8988T (cell line): ENCODE results near the gene MUC5AC.
"Not testable (repeated sequence)": the region's sequence is repeated elsewhere in the genome, so short reads cannot be mapped to it uniquely, and the experiment has no call there.

Experiments
- DNase-seq: peaks from one replicate; pipeline ENCODE4 v3.0.0; 2011

The MUC5AC gene

DNA sequence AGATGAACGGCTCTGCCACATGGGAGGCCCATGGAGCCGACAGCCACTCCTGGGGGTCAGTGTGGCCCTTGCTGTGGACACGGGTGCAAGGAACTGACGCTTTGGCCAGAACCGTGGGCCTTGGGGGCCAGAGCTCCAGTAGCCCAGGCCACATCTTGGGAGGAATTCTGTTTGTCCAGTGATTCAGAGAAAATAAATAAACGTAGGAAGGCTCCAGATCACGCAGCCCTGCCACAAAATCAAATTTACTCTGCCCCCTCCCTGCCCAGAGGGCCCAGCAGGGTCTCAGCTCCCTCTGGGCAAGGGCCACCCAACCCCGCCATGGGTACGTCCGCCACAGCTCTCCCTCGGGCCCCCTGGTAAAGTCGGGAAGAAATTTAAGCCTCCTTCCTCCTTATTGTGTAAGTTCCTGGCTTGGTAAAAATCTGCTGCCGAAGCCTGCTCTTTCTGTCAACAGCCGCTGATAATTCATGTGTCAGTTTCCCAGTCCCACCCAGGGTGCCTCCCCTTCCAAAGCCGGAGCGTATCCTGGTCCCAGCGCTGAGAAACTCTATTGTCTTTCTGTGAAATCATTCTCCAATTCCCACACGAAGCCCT is 6.9 kb upstream of the MUC5AC start:
- no peak for DNase-seq

DNA sequence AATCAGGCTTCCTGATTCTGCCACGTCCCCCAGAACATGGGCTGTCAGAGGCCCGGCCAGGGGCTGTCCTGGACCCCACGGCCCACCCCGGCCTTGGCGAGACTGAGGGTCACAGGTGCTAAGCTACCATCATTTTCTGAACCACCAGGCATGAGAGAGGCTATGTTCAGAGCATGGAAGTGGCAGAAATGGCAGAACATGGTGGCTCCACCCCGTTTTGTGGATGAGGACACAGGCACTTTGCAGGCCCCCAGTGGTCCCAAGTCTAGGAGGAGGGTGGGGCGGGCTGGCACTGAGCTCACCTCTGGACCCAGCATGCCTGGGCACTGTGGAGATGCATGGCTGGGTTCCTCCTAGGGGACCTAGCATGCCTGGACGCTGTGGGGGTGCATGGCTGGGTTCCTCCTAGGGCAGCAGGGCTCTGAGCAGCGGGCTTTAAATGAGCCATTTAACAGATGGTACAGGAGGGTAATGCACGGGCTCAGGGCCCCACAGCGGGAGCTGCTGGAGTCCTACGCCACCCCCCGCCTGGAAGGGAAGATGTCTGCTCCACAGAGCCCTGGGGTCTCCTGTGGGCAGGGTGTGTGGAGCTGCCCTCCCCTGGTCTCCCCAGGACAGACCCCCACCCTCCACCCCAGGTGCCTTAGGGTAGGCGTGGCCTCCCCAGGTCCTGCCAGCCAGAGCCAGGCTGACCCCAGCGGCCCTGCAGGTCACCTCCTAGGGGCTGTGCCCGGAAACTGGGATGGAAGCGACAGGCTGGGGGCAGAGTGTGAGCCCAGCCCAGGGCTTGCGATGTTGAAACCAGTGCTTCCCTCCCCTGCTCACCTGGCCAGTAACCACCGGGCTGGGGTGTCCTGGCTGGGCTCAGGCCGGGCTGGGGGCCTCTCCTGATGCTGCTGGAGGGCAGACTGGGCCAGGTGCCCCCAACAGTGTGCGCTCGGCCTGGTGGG is 6.1 kb upstream of the MUC5AC start:
- no peak for DNase-seq

DNA sequence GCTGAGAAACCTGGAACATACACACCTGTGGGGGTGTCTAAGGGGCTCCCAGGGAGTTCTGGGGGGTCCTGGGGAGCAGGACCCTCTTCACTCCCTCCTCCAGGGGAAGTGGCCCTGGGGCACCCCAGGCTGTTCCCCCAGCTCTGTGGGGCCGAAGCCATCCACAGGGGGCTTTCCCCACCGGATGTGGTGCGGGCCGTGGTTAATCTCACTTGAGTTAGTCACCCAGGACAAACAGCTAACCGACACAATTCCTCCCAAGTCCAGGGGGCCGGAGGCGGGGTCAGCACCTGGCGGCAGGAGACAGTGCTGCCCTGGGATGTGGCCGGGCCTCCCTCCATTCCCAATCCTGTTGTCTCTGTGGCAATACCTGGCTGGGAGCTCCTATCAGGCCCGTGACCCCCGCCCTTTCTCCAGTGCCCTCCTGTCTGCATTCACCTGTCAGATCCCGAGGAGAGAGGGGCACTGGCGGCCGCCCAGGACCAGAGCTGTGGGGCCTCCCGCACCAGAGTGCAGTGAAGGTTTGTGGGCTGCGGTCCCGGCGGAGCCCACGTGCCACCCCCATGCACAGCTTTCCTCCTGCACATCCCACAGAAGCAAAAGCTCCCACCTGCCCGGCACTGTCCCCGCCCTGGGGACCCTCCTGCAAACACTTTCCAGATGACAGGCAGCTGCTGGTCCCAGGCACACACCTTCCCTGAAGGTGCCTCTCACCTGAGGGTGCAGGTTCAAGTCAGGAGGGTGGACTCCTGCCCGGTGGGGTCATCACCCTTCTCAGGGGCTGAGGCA is 5.2 kb upstream of the MUC5AC start:
- peak; percentile 44 for DNase-seq

DNA sequence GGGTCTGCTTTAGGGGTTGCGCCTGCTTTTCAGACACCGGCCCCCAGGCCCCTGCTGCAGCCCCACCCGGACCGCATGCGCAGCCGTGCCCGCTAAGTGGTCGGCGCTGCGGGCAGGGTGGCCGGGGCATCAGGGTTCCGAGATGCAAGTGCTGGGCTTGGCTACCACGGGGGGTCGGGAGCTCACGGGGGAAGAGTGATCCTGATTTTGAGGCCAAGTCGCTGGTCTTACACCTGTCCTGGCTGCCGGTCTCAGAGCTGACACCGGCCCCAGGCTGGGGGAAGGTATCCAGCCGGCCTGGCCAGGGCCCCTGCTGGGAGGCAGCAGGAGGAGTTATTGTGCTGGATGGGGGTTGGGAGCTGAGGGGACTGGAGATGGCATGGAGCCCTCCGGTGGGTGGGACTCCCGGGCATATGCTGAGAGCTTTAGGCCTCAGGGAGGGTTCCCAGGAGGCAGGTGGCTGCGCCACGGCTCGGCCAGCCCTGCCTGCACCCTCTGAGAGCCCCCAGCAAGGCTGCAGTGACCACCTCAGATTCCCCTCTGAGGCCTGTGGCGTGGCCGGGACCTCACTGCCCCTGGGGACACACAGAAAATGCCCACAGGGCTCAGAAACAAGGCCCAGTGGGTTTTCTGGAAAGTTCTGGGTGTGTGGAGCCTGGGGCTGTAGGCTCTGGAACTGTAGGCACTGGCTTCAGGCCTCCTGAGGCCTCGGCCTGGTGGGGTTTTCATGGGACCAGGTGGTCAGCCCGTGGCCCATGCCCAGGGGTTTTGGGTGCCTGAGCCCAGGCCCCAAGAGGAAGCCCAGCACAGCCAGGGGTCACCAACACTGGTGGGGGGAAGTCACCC is 4.4 kb upstream of the MUC5AC start:
- peak; percentile 50 for DNase-seq

DNA sequence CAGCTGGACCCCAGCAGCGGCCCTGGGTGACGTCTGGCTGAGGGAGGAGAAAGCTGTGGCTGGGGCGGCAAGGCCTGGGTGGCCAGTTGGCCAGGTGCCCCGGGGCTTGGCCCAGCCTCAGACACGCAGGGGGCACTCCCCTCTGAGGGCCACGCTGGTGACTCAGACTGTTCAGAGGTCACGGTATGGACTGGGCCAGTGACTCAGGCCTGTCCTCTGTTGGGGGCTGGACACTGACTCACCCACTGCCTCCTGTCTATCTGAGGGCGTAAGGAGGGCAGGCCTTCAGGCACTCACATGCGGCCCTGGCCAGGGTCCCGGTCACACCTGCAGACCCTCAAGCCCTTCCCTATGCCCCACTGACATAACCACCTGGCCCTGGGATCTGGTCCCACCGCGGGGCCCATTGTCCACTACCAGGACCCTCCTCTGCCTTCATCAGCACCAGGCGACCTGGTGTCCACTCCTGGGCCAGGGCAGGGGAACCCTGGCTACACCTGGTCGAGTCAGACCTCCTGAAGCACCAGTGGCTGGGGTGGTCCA is 3.7 kb upstream of the MUC5AC start:
- DNase-seq, result peak; percentile 34

DNA sequence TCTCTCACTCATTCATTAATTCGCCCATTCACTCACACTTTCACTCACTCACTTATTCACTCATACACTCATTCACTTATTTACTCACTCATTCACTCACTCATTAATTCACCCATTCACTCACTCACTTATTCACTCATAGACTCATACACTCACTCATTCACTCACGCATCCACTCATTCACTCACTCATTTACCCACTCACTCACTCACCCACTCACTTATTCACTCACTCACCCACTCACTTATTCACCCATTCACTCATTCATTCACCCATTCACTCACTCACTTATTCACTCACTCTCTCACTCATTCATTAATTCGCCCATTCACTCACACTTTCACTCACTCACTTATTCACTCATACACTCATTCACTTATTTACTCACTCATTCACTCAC is 3.1 kb upstream of the MUC5AC start:
- DNase-seq, result not testable (repeated sequence)

DNA sequence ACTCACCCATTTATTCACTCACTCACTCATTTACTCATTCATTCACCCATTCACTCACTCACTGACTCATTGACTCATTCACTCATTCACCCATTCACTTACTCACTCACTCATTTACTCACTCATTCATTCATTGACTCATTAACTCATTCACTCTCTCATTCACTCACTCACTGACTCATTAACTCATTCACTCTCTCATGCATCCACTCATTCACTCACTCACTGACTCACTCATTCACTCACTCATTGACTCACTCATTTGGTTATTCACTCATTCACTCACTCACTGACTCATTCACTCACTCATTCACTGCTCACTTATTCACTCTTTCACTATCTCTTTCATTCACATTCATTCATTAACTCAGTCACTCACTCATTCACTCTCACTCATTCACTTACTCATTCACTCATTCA is 2.5 kb upstream of the MUC5AC start:
- DNase-seq, result no peak

DNA sequence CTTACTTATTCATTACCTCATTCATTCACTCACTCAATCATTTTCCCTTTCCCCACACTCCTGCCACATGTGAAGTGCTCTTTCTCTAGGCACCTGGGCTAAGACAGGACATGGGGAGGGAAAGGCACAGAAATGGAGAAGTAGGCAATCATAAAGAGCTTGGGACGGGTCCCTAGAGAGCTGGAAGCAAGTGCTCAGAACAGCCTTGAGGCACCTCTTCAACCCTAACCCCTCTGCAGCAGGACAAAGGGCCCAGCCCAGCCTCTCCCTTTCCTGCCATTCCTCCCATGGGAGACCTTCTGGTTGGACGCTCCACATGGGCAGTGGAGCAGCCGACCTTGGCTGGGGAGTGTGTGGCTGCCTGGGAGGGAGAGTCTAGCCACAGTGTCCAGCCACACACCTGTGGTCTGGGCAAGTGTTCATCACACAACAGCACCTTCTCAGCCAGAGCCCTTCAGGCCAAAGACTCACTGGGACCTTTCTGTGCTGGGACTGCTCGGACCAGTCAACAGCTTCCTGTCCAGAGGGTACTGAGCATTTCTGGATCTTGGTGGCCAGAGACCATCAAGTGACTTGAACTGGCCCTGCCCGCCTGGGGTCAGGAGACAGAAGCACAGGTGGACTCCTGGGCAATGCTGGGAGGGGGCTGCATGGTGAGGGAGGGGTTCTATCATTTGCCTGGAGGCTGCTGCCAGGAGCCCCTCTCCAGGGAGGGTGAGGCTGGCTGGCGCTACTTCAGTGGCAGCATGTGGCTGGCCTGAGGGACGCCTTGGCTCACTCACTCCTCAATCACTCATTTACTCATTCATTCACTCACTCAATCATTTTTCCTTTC is 1.0 kb upstream of the MUC5AC start:
- no peak for DNase-seq

DNA sequence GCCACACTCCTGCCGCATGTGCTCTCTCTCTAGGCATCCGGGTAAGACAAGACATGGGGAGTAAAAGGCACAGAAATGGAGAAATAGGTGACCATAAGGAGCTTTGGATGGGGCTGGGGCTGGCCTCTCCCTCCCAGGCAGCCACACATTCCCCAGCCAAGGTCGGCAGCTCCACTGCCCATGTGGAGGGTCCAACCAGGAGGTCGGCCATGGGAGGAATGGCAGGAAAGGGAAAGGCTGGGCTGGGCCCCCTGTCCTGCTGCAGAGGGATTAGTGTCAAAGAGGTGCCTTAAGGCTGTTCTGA is 460 bp upstream of the MUC5AC start:
- no peak for DNase-seq

DNA sequence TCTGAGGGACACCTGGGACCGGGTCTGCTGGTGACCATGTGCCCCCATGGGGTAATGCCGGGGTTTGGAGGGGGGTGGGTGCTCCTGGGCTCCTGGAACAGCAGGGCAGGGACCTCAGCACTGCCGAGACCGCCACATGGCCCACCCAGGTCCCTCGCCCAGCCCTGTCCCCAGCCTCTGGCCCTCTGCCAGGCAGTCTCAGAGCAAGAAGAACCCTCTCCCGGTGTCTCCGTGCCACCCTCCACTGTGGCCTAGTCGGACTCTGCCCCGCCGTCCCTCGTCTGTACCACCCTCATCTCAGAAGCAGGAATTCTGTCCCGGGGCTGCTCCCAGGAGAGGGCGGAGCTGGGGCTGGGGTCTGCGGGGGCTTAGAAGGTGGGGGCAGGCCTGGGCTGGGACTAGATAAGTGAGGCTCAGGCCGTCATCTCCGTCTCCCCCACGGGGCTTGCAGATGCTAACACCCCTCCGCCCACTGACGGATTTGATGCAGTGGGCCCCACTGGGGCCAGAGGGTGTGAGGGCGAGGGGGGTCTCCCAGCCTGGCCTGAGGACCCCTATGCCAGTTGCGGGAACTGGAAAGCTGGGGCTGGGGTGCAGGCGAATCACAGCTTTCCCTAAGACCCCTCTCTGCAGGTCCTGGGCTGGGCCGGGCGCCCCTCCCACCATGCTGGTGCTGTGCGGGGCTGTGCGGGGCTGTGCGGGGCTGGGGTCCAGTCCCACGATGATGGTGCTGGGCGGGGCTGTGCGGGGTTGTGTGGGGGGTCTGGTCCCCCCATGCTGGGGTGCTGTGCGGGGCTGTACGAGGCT is 1.1 kb downstream of the MUC5AC start:
- DNase-seq, result no peak

DNA sequence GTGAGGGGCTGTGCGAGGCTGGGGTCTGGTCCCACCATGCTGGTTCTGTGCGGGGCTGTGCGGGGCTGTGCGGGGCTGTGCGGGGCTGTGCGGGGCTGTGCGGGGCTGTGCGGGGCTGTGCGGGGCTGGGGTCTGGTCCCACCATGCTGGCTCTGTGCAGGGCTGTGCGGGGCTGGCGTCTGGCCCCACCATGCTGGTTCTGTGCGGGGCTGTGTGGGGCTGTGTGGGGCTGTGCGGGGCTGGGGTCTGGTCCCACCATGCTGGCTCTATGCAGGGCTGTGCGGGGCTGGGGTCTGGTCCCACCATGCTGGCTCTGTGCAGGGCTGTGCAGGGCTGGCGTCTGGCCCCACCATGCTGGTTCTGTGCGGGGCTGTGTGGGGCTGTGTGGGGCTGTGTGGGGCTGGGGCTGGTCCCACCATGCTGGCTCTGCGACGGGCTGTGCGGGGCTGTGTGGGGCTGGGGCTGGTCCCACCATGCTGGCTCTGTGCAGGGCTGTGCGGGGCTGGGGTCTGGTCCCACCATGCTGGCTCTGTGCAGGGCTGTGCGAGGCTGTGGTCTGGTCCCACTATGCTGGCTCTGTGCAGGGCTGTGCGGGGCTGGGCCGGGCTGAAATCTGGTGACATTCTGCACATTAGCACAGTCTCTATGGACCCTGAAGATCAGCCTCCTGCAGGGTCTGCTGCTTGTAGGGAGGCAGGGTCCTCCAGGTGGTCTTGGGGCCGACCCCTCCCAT is 1.9 kb downstream of the MUC5AC start:
- DNase-seq, result not testable (repeated sequence)

DNA sequence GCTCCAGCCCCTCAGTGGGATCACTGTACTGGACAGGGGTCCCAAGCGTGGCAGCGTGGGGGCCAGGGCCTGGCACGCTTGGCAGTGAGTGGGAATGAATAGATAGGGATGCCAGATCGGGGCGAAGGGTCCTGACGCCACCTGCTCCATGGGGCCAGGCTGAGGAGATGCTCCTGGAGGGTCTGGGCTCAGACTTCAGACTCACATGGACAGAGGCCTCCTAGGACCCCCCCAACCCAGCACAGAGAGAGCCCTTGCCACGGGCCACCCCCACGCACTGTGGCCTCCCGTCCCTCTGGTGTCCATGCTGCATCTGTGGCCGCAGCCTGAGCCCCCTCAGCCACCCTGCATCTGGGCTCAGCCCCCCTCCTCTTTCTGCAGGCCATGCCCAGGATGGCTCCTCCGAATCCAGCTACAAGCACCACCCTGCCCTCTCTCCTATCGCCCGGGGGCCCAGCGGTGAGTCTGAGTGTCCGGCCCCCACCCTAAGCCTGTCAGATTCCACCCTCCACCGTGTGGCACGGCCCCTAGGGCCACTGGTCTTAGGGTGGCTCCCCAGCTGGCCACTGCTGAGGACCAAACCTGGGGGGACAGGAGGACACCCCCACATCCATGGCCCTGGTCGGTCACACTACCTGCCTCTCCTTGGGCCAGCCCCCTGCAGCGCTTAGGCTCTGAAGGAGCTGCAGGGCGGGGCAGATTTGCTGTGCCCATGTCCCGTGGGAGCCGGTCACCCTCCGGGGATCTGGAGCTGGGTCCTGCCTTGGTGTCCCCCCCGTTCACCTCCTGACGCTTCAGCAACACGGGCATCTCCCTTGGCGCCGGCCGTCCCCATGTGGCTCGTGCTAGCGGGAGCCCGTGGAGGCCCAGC is 2.7 kb downstream of the MUC5AC start:
- DNase-seq, result peak; percentile 37

DNA sequence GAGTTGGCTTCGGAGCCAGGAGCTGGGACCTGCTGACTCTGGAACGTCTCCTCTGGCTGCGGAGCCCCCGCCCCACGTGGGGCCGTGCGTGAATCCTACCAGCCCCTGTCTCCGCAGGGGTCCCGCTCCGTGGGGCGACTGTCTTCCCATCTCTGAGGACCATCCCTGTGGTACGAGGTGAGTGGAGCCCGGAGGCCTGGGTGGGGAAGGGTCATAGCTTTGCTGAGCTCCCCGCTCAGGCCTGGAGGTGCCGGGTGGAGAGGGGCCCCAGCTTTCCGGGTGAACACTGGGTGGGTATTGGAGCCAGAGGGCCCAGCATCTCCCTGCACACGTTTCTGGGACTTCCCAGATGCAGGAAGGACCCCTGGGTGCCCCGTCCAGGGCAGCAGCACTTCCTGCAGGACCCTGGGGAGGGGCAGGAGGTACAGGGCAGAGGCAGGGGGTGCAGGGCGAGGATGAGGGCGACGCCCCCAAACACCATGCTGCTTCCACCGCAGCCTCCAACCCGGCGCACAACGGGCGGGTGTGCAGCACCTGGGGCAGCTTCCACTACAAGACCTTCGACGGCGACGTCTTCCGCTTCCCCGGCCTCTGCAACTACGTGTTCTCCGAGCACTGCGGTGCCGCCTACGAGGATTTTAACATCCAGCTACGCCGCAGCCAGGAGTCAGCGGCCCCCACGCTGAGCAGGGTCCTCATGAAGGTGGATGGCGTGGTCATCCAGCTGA is 3.8 kb downstream of the MUC5AC start:
- no peak for DNase-seq

DNA sequence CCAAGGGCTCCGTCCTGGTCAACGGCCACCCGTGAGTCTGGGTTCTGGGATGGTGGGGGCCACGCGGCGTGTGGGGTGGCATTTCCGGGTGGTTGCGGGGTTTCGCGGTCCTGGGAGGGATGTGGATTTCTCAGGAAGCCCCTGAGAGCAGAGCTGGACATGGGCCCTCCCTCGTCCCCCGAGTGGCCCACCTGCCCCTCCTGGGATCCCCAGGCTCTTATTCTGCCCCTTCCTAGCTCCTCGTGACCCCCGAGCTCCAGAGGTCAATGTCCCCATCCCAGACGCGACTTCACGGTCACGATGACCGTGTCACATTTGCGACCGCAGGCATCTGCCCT is 4.4 kb downstream of the MUC5AC start:
- no peak for DNase-seq

DNA sequence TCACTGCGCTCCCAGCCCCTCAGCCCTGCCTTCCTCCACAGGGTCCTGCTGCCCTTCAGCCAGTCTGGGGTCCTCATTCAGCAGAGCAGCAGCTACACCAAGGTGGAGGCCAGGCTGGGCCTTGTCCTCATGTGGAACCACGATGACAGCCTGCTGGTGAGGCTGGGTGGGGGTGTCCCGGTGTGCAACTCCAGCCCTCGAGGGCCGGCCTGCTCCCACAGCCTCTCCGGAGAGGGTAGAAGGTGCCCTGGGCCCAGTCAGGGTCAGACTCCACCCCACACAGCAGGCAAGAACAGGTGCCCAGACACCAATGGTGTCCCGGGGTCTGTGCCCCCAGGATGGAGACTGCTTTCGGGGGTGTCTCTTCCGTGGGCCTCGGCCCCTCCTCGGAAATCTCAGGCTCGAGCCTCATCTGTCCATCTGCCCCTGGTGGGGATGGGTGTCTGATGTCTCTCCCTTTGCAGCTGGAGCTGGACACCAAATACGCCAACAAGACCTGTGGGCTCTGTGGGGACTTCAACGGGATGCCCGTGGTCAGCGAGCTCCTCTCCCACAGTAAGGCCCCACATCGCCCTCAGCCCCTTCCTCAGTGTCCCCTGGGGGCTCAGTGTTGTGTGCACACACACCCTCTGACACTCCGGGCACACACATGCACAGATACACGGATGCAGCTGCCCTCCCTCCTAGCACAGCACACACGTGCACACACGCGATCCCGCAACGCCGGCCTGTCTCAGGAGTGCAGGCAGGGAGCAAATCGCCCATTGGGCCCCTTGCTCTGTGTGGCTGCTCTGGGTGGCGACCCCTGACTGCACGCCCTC is 4.9 kb downstream of the MUC5AC start:
- DNase-seq, result peak; percentile 59

DNA sequence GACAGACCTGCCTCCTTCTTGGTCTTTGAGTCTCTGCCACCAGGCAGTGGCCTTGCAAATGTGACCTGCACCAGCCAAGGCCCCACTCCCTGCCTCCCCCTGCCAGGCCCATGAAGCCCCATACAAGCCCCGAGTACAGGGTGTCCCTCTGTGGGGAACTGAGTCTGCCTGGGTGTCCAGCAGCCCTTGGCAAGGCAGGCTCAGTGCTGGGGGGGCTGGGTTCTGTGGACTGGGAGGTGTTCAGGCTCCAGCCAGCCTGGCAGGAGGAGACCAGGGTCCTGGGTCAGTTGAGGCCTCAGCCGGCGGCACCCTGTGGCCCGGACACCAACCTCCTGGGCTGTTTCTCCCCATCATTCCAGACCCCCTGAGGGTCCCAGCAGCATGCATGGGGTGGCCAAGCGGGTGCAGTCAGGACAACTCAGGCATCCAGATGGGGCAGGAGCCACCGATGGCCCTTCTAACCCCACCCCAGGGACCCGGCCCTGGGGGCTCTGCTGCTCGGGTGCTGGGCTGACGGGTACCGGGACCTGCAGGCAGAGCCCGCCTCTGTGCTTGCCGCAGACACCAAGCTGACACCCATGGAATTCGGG is 5.7 kb downstream of the MUC5AC start:
- DNase-seq, result peak; percentile 31
